HepG2 (cell line): ENCODE data around the gene COQ4. TPM values are rescaled to one million over a fixed set of nuclear protein-coding genes. Genes with fewer than 3 reads are reported as not detected.
A peak's percentile ranks its signal among the peaks of the same experiment; 100 is the strongest.

Experiments used
- ATAC-seq: fragments of 200-7000 bp; cut with Tn5 transposase; 3 replicates; pipeline ENCODE4 v1.9.1; 2020; ENCODE audit warnings: mild to moderate bottlenecking, moderate library complexity
- BruUV-seq: library from RNA; stranded (reverse); fragments of 400-500 nt; replicated peaks from 2 replicates; lab custom pipeline; 2021; lab: Mats Ljungman, UMichigan
- CTCF ChIA-PET: fragments of 300-600 bp; formaldehyde crosslinking; extraction: SDS; loops from one replicate; lab custom pipeline; 2021; ENCODE audit warnings: low total read pairs, inconsistent platforms, low intra/inter-chr PET ratio; lab: Yijun Ruan, JAX
- POLR2A ChIA-PET: fragments of 350-600 bp; sonication (Branson Sonifier 250); formaldehyde crosslinking; loops from one replicate; lab custom pipeline; 2020; ENCODE audit warnings: antibody characterized with exemption, inconsistent platforms; lab: Yijun Ruan, JAX
- DNase-seq: peaks from one replicate; pipeline ENCODE4 v3.0.0-alpha.2; 2015; ENCODE audit warnings: low spot score
- FAIRE-seq: peaks from 3 replicates; lab custom pipeline; 2011; peaks lifted over from hg19 to GRCh38; lab: Jason Lieb, UNC
- H2AFZ ChIP-seq: one replicate; pipeline ENCODE4 v1.6.1; 2011; ENCODE audit warnings: low read length, inconsistent platforms
- H3K27ac ChIP-seq: fragments of 300-600 bp; 3 replicates; pipeline ENCODE4 v1.8.0; 2011; ENCODE audit warnings: mixed run types, mild to moderate bottlenecking, mixed read lengths, low read length, inconsistent platforms; ENCODE audit not compliant: insufficient read depth; ENCODE audit errors: extremely low read length
- H3K27me3 ChIP-seq, 2 experiments: fragments of 200-600 bp in 1 of 2; 2 replicates in 1 of 2; 3 replicates in 1 of 2; pipeline versions ENCODE4 v1.6.0 to v1.8.0; 2011; ENCODE audit warnings: low read length in 2 of 2, mild to moderate bottlenecking in 2 of 2, moderate library complexity in 2 of 2, inconsistent platforms in 1 of 2; ENCODE audit not compliant: insufficient read depth in 2 of 2, control insufficient read depth in 1 of 2
- H3K36me3 ChIP-seq, 2 experiments: fragments of 200-600 bp in 1 of 2; replicated peaks in 1 of 2; 2 replicates in 1 of 2; 3 replicates in 1 of 2; pipeline versions ENCODE4 v1.5.1 to v1.8.0; 2011; ENCODE audit warnings: low read length in 2 of 2, inconsistent platforms in 1 of 2; ENCODE audit not compliant: insufficient read depth in 2 of 2, control insufficient read depth in 1 of 2
- H3K4me1 ChIP-seq: 2 replicates; pipeline ENCODE4 v1.5.1; 2012; ENCODE audit warnings: low read length, inconsistent platforms; ENCODE audit not compliant: insufficient read depth
- H3K4me2 ChIP-seq: 2 replicates; pipeline ENCODE4 v1.6.0; 2011; ENCODE audit warnings: low read depth, low read length, inconsistent platforms
- H3K4me3 ChIP-seq, 3 experiments: fragments of 200-600 bp in 1 of 3; sonication (generic), shearing (Covaris generic) in 1 of 3; replicated peaks in 1 of 3; 2 replicates each; pipeline ENCODE4 v1.5.1; 2011 to 2016; ENCODE audit warnings: low read length in 3 of 3, inconsistent platforms in 2 of 3, low read depth in 2 of 3, mild to moderate bottlenecking in 2 of 3, control low read depth in 1 of 3, mixed read lengths in 1 of 3; ENCODE audit not compliant: insufficient read depth in 1 of 3
- H3K79me2 ChIP-seq: one replicate; pipeline ENCODE4 v1.6.1; 2011; ENCODE audit warnings: low read length, inconsistent platforms; ENCODE audit not compliant: insufficient read depth
- H3K9ac ChIP-seq: 2 replicates; pipeline ENCODE4 v1.6.0; 2011; ENCODE audit warnings: mild to moderate bottlenecking, low read depth, low read length, inconsistent platforms; ENCODE audit not compliant: insufficient read depth
- H3K9me3 ChIP-seq: 2 replicates; pipeline ENCODE4 v1.5.1; 2012; ENCODE audit warnings: mild to moderate bottlenecking, low read length
- H4K20me1 ChIP-seq: 2 replicates; pipeline ENCODE4 v1.6.0; 2011; ENCODE audit warnings: inconsistent platforms, mild to moderate bottlenecking, low read length, moderate library complexity; ENCODE audit not compliant: insufficient read depth
- CHD4 ChIP-seq: fragments of 200-600 bp; sonication (generic); IDR thresholded peaks from 2 replicates; pipeline ENCODE4 v1.7.0; 2017; ENCODE audit warnings: mild to moderate bottlenecking, low read length, borderline replicate concordance
- FOXA3 ChIP-seq: IDR thresholded peaks from 2 replicates; pipeline ENCODE4 v1.6.1; 2016; ENCODE audit warnings: missing genetic modification reagents, missing compliant biosample characterization
- FOXC1 ChIP-seq: sonication (generic); formaldehyde crosslinking; IDR thresholded peaks from 2 replicates; pipeline ENCODE4 v1.8.0; 2022; ENCODE audit warnings: mild to moderate bottlenecking, missing genetic modification reagents, borderline replicate concordance
- ISL2 ChIP-seq: sonication (generic); formaldehyde crosslinking; IDR thresholded peaks from 2 replicates; pipeline ENCODE4 v1.5.0; 2020; ENCODE audit warnings: missing genetic modification reagents
- KMT2B ChIP-seq: IDR thresholded peaks from 2 replicates; pipeline ENCODE4 v1.6.1; 2016; ENCODE audit warnings: missing genetic modification reagents, missing compliant biosample characterization
- NFE2L2 ChIP-seq: fragments of 150-350 bp; IDR thresholded peaks from 2 replicates; pipeline ENCODE4 v1.6.1; 2014; ENCODE audit warnings: low read length
- SOX6 ChIP-seq, 2 experiments: fragments of 450-650 bp in 1 of 2; sonication (generic) in 1 of 2; formaldehyde crosslinking in 1 of 2; IDR thresholded peaks; 2 replicates each; pipeline versions ENCODE4 v1.4.0 to v1.6.1; 2017 to 2020; ENCODE audit warnings: antibody characterized with exemption in 1 of 2, mild to moderate bottlenecking in 1 of 2, missing genetic modification reagents in 1 of 2
- SRSF4 ChIP-seq: fragments of 200-400 bp; formaldehyde crosslinking; IDR thresholded peaks from one replicate; pipeline ENCODE4 v1.6.1; 2018; ENCODE audit warnings: mild to moderate bottlenecking, low read depth, low read length, moderate library complexity; ENCODE audit not compliant: poor library complexity, severe bottlenecking
- ZBTB26 ChIP-seq: IDR thresholded peaks from 2 replicates; pipeline ENCODE4 v1.6.1; 2016; ENCODE audit warnings: missing compliant biosample characterization, missing genetic modification reagents, borderline replicate concordance
- ZNF24 ChIP-seq: fragments of 450-650 bp; IDR thresholded peaks from 2 replicates; pipeline ENCODE4 v1.6.1; 2017; ENCODE audit warnings: antibody characterized with exemption, mild to moderate bottlenecking
- ZNF251 ChIP-seq: sonication (generic); formaldehyde crosslinking; IDR thresholded peaks from 2 replicates; pipeline ENCODE4 v1.9.0; 2021; ENCODE audit warnings: mild to moderate bottlenecking, missing genetic modification reagents
- ZNF790 ChIP-seq: sonication (generic); formaldehyde crosslinking; IDR thresholded peaks from 2 replicates; pipeline ENCODE4 v1.8.0; 2022; ENCODE audit warnings: missing genetic modification reagents, mild to moderate bottlenecking, borderline replicate concordance
- WGBS: methylation state at CpG from one replicate; pipeline ENCODE4 v1.1.6; 2017; ENCODE audit warnings: low lambda C conversion rate; 5-methylcytosine and 5-hydroxymethylcytosine counted together
- in situ Hi-C: cut with HindIII; loops from 2 replicates; pipeline ENCODE4 v1.10.0; 2017; ENCODE audit warnings: low pct_unique_long_range_greater_than_20kb; ENCODE audit not compliant: extremely low pct_ligation_motif_present
- intact Hi-C: fragments of 100-400 bp; cut with micrococcal nuclease; formaldehyde crosslinking; loops from one replicate; pipeline ENCODE4 v1.10.0; 2022; ENCODE audit not compliant: unreplicated experiment
- polyA plus RNA-seq, 8 experiments: library from polyadenylated mRNA; depleted of rRNA in 3 of 8; stranded (reverse) in 7 of 8; unstranded in 1 of 8; fragments of >200 nt; fragmentation: Illumina TruSeq in 4 of 8; extraction: Trizol in 4 of 8; gene quantifications; 2 replicates each; pipeline versions ENCODE4 v1.2.1 to v1.2.3, GENCODE V29; 2011 to 2016; ENCODE audit warnings: low read depth in 4 of 8, missing spikeins in 1 of 8, mixed read lengths in 1 of 8; ENCODE audit not compliant: insufficient read depth in 1 of 8
- total RNA-seq, 5 experiments: library from RNA; depleted of rRNA; stranded (reverse); fragments of >200 nt; fragmentation: Illumina TruSeq; extraction: Trizol; gene quantifications; 2 replicates each; pipeline ENCODE4 v1.2.3, GENCODE V29; 2016; ENCODE audit warnings: low read depth in 1 of 5
- TF ChIP-seq, protein P1 (sequence below): conservative IDR thresholded peaks from 2 replicates; pipeline ENCODE4 v1.6.1; 2018; ENCODE audit warnings: missing genetic modification reagents
- TF ChIP-seq, protein P2 (sequence below): sonication (generic); formaldehyde crosslinking; IDR thresholded peaks from 2 replicates; pipeline ENCODE4 v1.4.0; 2020; ENCODE audit warnings: missing genetic modification reagents
- TF ChIP-seq, protein P3 (sequence below): sonication (generic); formaldehyde crosslinking; conservative IDR thresholded peaks from 2 replicates; pipeline ENCODE4 v1.4.0; 2020; ENCODE audit warnings: missing genetic modification reagents

COQ4 gene
- total and polyA plus RNA-seq, 2 of the 13 experiments (the other 11 are each of a cell fraction or from before 2014, with no cell fraction given): 26.1 to 36.0 TPM

GRCh38 chr9:128339761-128340690 is 17.4 kb downstream of the COQ4 start, which contains the start of gene SLC27A4:
Gene SLC27A4, plus strand, starts transcription at chr9:128340527. Its CDS starts 2,606 bp downstream, at chr9:128343133.
- Histone ChIP-seq H3K9me3 (no peaks in the 10 kb centered on the region), H3K27ac (peak within 1 kb of the TSS; percentile 68), H3K27me3 (no peaks in the 10 kb centered on the region), H4K20me1 (no peaks in the 10 kb centered on the region), H3K79me2 (no peaks in the 10 kb centered on the region), H3K4me1 (peaks cover 19% of the 10 kb centered on the region), H3K4me3 (peak within 1 kb of the TSS; percentile 85 to 95 (median 87)), H3K4me2 (peak within 1 kb of the TSS; percentile 99), H3K9ac (peak within 1 kb of the TSS; percentile 76), H3K36me3 (peaks cover 8 to 15% of the 10 kb centered on the region in 2 experiments; a peak in 4 of 5 replicates), H2AFZ (peak within 1 kb of the TSS; percentile 61)
- peak; percentile 81 for FAIRE-seq
- intact Hi-C loops: loop anchor here (2.0 kb wide), 1 partner anchor 17 kb away; the partner anchor contains the start of genes COQ4 and TRUB2
- ChIA-PET CTCF (interaction anchor here (3.3 kb wide), 1 partner anchor 44 kb away, joined by 29 read pairs; no protein-coding TSS in a partner anchor), POLR2A (interaction anchor here (1.1 to 1.8 kb wide), 4 partner anchors 9 to 44 kb away, joined by 5 to 14 read pairs (median 8); partner anchors contain the start of gene URM1)
- DNase-seq: peak; percentile 70
- in situ Hi-C loops: loop anchor here (5.0 kb wide), 1 partner anchor 43 kb away; no protein-coding TSS in a partner anchor
- WGBS: 41% methylated on average over 6 of the region's 75 CpGs
- BruUV-seq: no TSS peak
- ATAC-seq: peak; percentile 86
- TF ChIP-seq ZNF24 (peak; percentile 83), KMT2B (CRISPR knock-in tag) (peak; percentile 46; the same call in 1 of the 2 replicates), FOXA3 (CRISPR knock-in tag) (peak; percentile 42), ZNF790 (CRISPR knock-in tag) (no peak), SOX6 (IDR thresholded peaks at IDR 0.05) (no peak), SOX6 (CRISPR knock-in tag; IDR thresholded peaks at IDR 0.05) (peak; percentile 63), ZBTB26 (0 out of 2 replicates have a peak, but pooled peaks have one; percentile 60), NFE2L2 (no peak), ZNF251 (CRISPR knock-in tag) (0 out of 2 replicates have a peak, but pooled peaks have one; percentile 56), FOXC1 (CRISPR knock-in tag) (peak; percentile 85), SRSF4 (no peak), CHD4 (0 out of 2 replicates have a peak, but pooled peaks have one; percentile 27), ISL2 (CRISPR knock-in tag) (peak; percentile 43; the same call in 1 of the 2 replicates)
- TF ChIP-seq, protein P1, sequence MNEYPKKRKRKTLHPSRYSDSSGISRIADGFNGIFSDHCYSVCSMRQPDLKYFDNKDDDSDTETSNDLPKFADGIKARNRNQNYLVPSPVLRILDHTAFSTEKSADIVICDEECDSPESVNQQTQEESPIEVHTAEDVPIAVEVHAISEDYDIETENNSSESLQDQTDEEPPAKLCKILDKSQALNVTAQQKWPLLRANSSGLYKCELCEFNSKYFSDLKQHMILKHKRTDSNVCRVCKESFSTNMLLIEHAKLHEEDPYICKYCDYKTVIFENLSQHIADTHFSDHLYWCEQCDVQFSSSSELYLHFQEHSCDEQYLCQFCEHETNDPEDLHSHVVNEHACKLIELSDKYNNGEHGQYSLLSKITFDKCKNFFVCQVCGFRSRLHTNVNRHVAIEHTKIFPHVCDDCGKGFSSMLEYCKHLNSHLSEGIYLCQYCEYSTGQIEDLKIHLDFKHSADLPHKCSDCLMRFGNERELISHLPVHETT (CRISPR knock-in tag): peak; percentile 20; the same call in 1 of the 2 replicates
- TF ChIP-seq, protein P2, sequence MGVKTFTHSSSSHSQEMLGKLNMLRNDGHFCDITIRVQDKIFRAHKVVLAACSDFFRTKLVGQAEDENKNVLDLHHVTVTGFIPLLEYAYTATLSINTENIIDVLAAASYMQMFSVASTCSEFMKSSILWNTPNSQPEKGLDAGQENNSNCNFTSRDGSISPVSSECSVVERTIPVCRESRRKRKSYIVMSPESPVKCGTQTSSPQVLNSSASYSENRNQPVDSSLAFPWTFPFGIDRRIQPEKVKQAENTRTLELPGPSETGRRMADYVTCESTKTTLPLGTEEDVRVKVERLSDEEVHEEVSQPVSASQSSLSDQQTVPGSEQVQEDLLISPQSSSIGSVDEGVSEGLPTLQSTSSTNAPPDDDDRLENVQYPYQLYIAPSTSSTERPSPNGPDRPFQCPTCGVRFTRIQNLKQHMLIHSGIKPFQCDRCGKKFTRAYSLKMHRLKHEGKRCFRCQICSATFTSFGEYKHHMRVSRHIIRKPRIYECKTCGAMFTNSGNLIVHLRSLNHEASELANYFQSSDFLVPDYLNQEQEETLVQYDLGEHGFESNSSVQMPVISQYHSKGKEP (CRISPR knock-in tag): no peak
- TF ChIP-seq, protein P3, sequence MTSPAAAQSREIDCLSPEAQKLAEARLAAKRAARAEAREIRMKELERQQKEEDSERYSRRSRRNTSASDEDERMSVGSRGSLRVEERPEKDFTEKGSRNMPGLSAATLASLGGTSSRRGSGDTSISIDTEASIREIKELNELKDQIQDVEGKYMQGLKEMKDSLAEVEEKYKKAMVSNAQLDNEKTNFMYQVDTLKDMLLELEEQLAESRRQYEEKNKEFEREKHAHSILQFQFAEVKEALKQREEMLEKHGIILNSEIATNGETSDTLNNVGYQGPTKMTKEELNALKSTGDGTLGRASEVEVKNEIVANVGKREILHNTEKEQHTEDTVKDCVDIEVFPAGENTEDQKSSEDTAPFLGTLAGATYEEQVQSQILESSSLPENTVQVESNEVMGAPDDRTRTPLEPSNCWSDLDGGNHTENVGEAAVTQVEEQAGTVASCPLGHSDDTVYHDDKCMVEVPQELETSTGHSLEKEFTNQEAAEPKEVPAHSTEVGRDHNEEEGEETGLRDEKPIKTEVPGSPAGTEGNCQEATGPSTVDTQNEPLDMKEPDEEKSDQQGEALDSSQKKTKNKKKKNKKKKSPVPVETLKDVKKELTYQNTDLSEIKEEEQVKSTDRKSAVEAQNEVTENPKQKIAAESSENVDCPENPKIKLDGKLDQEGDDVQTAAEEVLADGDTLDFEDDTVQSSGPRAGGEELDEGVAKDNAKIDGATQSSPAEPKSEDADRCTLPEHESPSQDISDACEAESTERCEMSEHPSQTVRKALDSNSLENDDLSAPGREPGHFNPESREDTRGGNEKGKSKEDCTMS (CRISPR knock-in tag): no peak
